ENCODE data around the gene SURF4. TPM values are rescaled to one million over a fixed set of nuclear protein-coding genes. Genes with fewer than 3 reads are reported as not detected.
"Not testable (repeated sequence)": the region's sequence is repeated elsewhere in the genome, so short reads cannot be mapped to it uniquely, and the experiment has no call there.

SURF4 gene
- total and polyA plus RNA-seq, 2 donors from 2014 or later = 121 to 138 TPM

GRCh38 chr9:133391449-133391848 is 15.6 kb upstream of the SURF4 start:
- H3K4me1 ChIP-seq (ENCODE audit: control insufficient read depth in 2 of 3, insufficient read depth in 2 of 3, low read depth in 1 of 3, low read length in 3 of 3); H3K27me3 ChIP-seq (ENCODE audit: control insufficient read depth, insufficient read depth, low read length); H3K36me3 ChIP-seq (ENCODE audit: control insufficient read depth in 2 of 3, insufficient read depth in 3 of 3, low read length in 3 of 3); H3K9me3 ChIP-seq (ENCODE audit: control insufficient read depth in 2 of 3, insufficient read depth in 1 of 3, low read length in 3 of 3); intact Hi-C loops (cut with DNase I); DNase-seq; FAIRE-seq; H3K9ac ChIP-seq (ENCODE audit: low read length in 3 of 3); H3K4me3 ChIP-seq (ENCODE audit: low read length in 3 of 3); H3K27ac ChIP-seq (ENCODE audit: low read depth in 2 of 2, low read length in 2 of 2): not testable (repeated sequence)

- Histone ChIP-seq H3K9ac (ENCODE audit: low read length in 3 of 3) (no peak overlapping the region), H3K9me3 (ENCODE audit: control insufficient read depth in 2 of 3, insufficient read depth in 1 of 3, low read length in 3 of 3) (no peaks in the 10 kb centered on the region), H3K36me3 (ENCODE audit: control insufficient read depth in 2 of 3, insufficient read depth in 3 of 3, low read length in 3 of 3) (no peaks in the 10 kb centered on the region), H3K4me3 (ENCODE audit: low read length in 3 of 3) (no peak overlapping the region), H3K27ac (ENCODE audit: low read depth in 2 of 2, low read length in 2 of 2) (no peak overlapping the region), H3K4me1 (ENCODE audit: control insufficient read depth in 2 of 3, insufficient read depth in 2 of 3, low read depth in 1 of 3, low read length in 3 of 3) (no peaks in the 10 kb centered on the region), H3K27me3 (ENCODE audit: control insufficient read depth, insufficient read depth, low read length) (no peaks in the 10 kb centered on the region)
- intact Hi-C loops (cut with DNase I) = no loop called here
- no peak for TF ChIP-seq CTCF (IDR thresholded peaks at IDR 0.05; ENCODE audit: borderline replicate concordance, extremely low read depth, insufficient read depth)
- DNase-seq (no peak), FAIRE-seq (no peak)
Measured at GRCh38 chr9:133390713-133391112, 14.9 kb upstream of the SURF4 start.

GRCh38 chr9:133389562-133389961 is 13.7 kb upstream of the SURF4 start:
- no peak for FAIRE-seq

GRCh38 chr9:133389025-133389557 is 13.2 kb upstream of the SURF4 start:
- no peaks in the 10 kb centered on the region for H3K9me3 ChIP-seq (ENCODE audit: control insufficient read depth in 2 of 3, insufficient read depth in 1 of 3, low read length in 3 of 3)

More at GRCh38 chr9:133389562-133389961, 13.7 kb upstream of the SURF4 start:
- Histone ChIP-seq H3K9me3 (ENCODE audit: control insufficient read depth in 2 of 3, insufficient read depth in 1 of 3, low read length in 3 of 3) (no peaks in the 10 kb centered on the region), H3K36me3 (ENCODE audit: control insufficient read depth in 2 of 3, insufficient read depth in 3 of 3, low read length in 3 of 3) (no peaks in the 10 kb centered on the region), H3K4me3 (ENCODE audit: low read length in 3 of 3) (no peak overlapping the region), H3K4me1 (ENCODE audit: control insufficient read depth in 2 of 3, insufficient read depth in 2 of 3, low read depth in 1 of 3, low read length in 3 of 3) (no peaks in the 10 kb centered on the region), H3K9ac (ENCODE audit: low read length in 3 of 3) (no peak overlapping the region), H3K27me3 (ENCODE audit: control insufficient read depth, insufficient read depth, low read length) (no peaks in the 10 kb centered on the region), H3K27ac (ENCODE audit: low read depth in 2 of 2, low read length in 2 of 2) (no peak overlapping the region)
- TF ChIP-seq CTCF (IDR thresholded peaks at IDR 0.05; ENCODE audit: borderline replicate concordance, extremely low read depth, insufficient read depth) = no peak
- intact Hi-C loops (cut with DNase I) = no loop called here
- DNase-seq = no peak

More at GRCh38 chr9:133389025-133389557, 13.2 kb upstream of the SURF4 start:
- no peak for FAIRE-seq
- H3K9ac ChIP-seq (ENCODE audit: low read length in 3 of 3) = no peak overlapping the region
- no peak for TF ChIP-seq CTCF (IDR thresholded peaks at IDR 0.05; ENCODE audit: borderline replicate concordance, extremely low read depth, insufficient read depth)
- no peak for DNase-seq
- no peak overlapping the region for H3K4me3 ChIP-seq (ENCODE audit: low read length in 3 of 3)
- intact Hi-C loops (cut with DNase I) = no loop called here
- no peaks in the 10 kb centered on the region for H3K36me3 ChIP-seq (ENCODE audit: control insufficient read depth in 2 of 3, insufficient read depth in 3 of 3, low read length in 3 of 3)
- no peak overlapping the region for H3K27ac ChIP-seq (ENCODE audit: low read depth in 2 of 2, low read length in 2 of 2)
- no peaks in the 10 kb centered on the region for H3K27me3 ChIP-seq (ENCODE audit: control insufficient read depth, insufficient read depth, low read length)
- no peaks in the 10 kb centered on the region for H3K4me1 ChIP-seq (ENCODE audit: control insufficient read depth in 2 of 3, insufficient read depth in 2 of 3, low read depth in 1 of 3, low read length in 3 of 3)
